Parathyroid adenoma (tissue), 2 donors: ENCODE results near the gene RPS6KA2.

ENCODE experiments used
- H2AFZ ChIP-seq: fragments of 300-600 bp; sonication (generic); one replicate; pipeline ENCODE4 v1.7.0; 2017; ENCODE audit warnings: antibody characterized with exemption, mild to moderate bottlenecking
- H3K27ac ChIP-seq: fragments of 300-600 bp; sonication (generic); one replicate; pipeline ENCODE4 v1.7.0; 2017
- H3K27me3 ChIP-seq: fragments of 300-600 bp; sonication (generic); one replicate; pipeline ENCODE4 v1.7.0; 2017; ENCODE audit warnings: low read length; ENCODE audit not compliant: control insufficient read depth, insufficient read depth
- H3K36me3 ChIP-seq: fragments of 300-600 bp; sonication (generic); one replicate; pipeline ENCODE4 v1.7.0; 2017; ENCODE audit warnings: low read length; ENCODE audit not compliant: control insufficient read depth, insufficient read depth
- H3K4me1 ChIP-seq: fragments of 300-600 bp; sonication (generic); one replicate; pipeline ENCODE4 v1.7.0; 2017; ENCODE audit warnings: control low read depth
- H3K4me2 ChIP-seq: fragments of 300-600 bp; sonication (generic); one replicate; pipeline ENCODE4 v1.7.0; 2017; ENCODE audit warnings: low read length
- H3K4me3 ChIP-seq: fragments of 300-600 bp; sonication (generic); one replicate; pipeline ENCODE4 v1.7.0; 2017; ENCODE audit warnings: low read depth, low read length
- H3K79me2 ChIP-seq: fragments of 300-600 bp; sonication (generic); one replicate; pipeline ENCODE4 v1.7.0; 2017; ENCODE audit warnings: control low read depth
- H3K9ac ChIP-seq: fragments of 300-600 bp; sonication (generic); one replicate; pipeline ENCODE4 v1.7.0; 2017; ENCODE audit warnings: mild to moderate bottlenecking
- H3K9me3 ChIP-seq: fragments of 300-600 bp; sonication (generic); one replicate; pipeline ENCODE4 v1.7.0; 2017; ENCODE audit warnings: low read length; ENCODE audit not compliant: control insufficient read depth
- TF ChIP-seq, protein P1 (sequence below): fragments of 300-600 bp; sonication (generic); IDR thresholded peaks from one replicate; pipeline ENCODE4 v1.7.0; 2017; ENCODE audit warnings: antibody characterized with exemption, mild to moderate bottlenecking
- donor health status: primary hyperparathyroidism.

RPS6KA2 gene

GRCh38 chr6:166508726-166509125 is 118.3 kb downstream of the RPS6KA2 start:
- no peak overlapping the region for H3K27ac ChIP-seq
- no peak overlapping the region for H3K4me2 ChIP-seq
- no peak overlapping the region for H2AFZ ChIP-seq
- peaks cover 30% of the 10 kb centered on the region for H3K79me2 ChIP-seq
- H3K9me3 ChIP-seq, result no peaks in the 10 kb centered on the region
- no peak overlapping the region for H3K9ac ChIP-seq
- no peaks in the 10 kb centered on the region for H3K4me1 ChIP-seq
- TF ChIP-seq, protein P1, sequence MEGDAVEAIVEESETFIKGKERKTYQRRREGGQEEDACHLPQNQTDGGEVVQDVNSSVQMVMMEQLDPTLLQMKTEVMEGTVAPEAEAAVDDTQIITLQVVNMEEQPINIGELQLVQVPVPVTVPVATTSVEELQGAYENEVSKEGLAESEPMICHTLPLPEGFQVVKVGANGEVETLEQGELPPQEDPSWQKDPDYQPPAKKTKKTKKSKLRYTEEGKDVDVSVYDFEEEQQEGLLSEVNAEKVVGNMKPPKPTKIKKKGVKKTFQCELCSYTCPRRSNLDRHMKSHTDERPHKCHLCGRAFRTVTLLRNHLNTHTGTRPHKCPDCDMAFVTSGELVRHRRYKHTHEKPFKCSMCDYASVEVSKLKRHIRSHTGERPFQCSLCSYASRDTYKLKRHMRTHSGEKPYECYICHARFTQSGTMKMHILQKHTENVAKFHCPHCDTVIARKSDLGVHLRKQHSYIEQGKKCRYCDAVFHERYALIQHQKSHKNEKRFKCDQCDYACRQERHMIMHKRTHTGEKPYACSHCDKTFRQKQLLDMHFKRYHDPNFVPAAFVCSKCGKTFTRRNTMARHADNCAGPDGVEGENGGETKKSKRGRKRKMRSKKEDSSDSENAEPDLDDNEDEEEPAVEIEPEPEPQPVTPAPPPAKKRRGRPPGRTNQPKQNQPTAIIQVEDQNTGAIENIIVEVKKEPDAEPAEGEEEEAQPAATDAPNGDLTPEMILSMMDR, result no peak
- H3K4me3 ChIP-seq, result no peak overlapping the region
- H3K27me3 ChIP-seq, result no peaks in the 10 kb centered on the region
- no peaks in the 10 kb centered on the region for H3K36me3 ChIP-seq

- TF ChIP-seq, protein P1, result no peak
- no peaks in the 10 kb centered on the region for H3K36me3 ChIP-seq
Measured at GRCh38 chr6:166507809-166508564, 119.1 kb downstream of the RPS6KA2 start.

DNA sequence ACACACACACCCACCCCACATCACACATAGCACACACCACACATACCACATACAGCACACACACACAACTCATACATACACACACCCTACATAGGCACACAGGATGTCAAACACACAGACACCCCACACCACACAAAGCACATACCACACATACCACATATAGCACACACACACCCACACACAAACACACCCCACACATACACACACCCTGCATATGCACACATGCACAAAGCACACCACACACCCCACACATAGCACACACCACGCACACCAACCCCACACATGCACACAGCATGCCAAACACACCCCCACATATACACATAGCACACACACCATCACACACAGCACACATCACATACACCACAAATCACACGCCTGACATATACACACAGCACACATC is 119.7 kb downstream of the RPS6KA2 start:
- TF ChIP-seq, protein P1, result no peak
- H3K4me2 ChIP-seq, result no peak overlapping the region
- H3K9ac ChIP-seq, result no peak overlapping the region
- H3K36me3 ChIP-seq, result no peaks in the 10 kb centered on the region
- H2AFZ ChIP-seq, result no peak overlapping the region
- H3K4me3 ChIP-seq, result no peak overlapping the region
- H3K79me2 ChIP-seq, result peaks cover 25% of the 10 kb centered on the region
- H3K9me3 ChIP-seq, result no peaks in the 10 kb centered on the region
- no peaks in the 10 kb centered on the region for H3K4me1 ChIP-seq
- no peak overlapping the region for H3K27ac ChIP-seq
- H3K27me3 ChIP-seq, result no peaks in the 10 kb centered on the region

More at GRCh38 chr6:166507809-166508564, 119.1 kb downstream of the RPS6KA2 start:
- Histone ChIP-seq H3K4me2 (no peak overlapping the region), H3K27me3 (no peaks in the 10 kb centered on the region), H3K4me3 (no peak overlapping the region), H3K79me2 (peaks cover 30% of the 10 kb centered on the region), H2AFZ (no peak overlapping the region), H3K9me3 (no peaks in the 10 kb centered on the region), H3K27ac (no peak overlapping the region), H3K9ac (no peak overlapping the region), H3K4me1 (no peaks in the 10 kb centered on the region)

DNA sequence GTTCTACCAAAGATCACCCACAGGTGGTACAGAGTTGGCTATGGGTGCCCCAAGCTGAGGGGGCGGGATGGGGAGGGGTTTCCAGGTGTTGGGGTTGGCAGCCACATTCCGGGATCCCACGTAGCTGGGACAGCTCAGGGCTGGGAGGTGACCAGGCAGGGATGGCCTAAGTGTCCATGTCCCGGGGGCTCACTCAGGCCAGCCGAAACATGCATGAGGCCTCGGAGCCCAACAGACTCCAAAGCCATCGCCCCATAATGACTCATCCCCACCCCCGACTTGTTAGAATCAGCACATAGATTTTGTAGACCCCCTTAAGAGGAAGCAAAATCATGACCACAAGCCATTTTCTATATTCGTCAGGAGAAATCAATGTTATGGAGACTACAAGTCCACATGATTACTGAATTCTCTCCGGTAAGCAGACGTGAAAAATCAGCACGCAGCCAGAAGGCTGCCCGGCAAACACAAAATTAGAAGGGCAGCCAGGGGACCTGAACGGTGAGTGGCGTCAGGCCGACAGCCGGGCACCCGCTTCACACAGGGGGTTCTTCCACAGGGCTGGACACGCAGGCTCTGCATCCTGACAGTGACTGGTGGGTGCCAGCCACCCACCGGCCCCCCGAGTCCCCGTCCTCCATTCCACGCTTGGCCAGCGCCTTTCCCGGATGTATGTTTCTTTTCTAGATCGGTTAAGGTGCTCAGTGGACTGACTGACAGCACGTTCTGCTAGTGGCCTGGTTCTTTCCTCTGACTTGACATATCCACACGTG is 121.7 kb downstream of the RPS6KA2 start:
- H2AFZ ChIP-seq, result no peak overlapping the region
- H3K27me3 ChIP-seq, result no peaks in the 10 kb centered on the region
- no peak overlapping the region for H3K27ac ChIP-seq
- no peak overlapping the region for H3K4me3 ChIP-seq
- TF ChIP-seq, protein P1, result no peak
- no peaks in the 10 kb centered on the region for H3K36me3 ChIP-seq
- H3K4me1 ChIP-seq, result no peaks in the 10 kb centered on the region
- no peaks in the 10 kb centered on the region for H3K9me3 ChIP-seq
- no peak overlapping the region for H3K4me2 ChIP-seq
- no peak overlapping the region for H3K9ac ChIP-seq
- H3K79me2 ChIP-seq, result peaks cover 25% of the 10 kb centered on the region
